ENCODE data around the gene CCL20.
A peak's percentile ranks its signal among the peaks of the same experiment; 100 is the strongest.
"Not testable (repeated sequence)": the region's sequence is repeated elsewhere in the genome, so short reads cannot be mapped to it uniquely, and the experiment has no call there.

Gene CCL20, protein sequence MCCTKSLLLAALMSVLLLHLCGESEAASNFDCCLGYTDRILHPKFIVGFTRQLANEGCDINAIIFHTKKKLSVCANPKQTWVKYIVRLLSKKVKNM

DNA sequence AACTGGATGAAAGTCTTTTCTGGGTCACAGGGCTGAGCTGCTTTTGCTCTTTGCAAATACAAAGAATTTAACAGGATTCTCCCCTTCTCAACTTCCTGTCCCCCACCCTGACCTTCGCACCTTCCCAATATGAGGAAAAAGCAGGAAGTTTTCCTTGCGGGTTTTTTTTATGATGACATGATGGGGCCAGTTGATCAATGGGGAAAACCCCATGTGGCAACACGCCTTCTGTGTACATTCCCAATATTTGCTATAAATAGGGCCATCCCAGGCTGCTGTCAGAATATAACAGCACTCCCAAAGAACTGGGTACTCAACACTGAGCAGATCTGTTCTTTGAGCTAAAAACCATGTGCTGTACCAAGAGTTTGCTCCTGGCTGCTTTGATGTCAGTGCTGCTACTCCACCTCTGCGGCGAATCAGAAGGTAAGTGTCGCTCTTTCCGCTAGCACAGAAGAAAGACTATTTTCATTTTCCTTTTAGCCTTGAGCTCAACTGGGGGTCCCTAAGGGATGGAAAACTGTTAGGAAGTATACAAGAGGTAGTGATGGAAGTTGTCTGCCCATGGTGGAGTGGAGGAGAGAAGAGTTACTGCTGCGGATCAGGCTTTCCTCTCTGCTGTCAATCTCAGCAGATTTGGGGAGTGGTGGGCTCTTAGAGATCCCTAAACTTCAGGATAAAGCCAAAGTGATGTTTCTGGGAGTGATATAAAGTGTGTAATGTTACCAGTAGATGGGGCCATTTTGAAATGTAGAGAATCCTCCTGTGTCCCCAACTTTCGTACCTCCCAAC lies at the start of gene CCL20:
Gene CCL20, plus strand, starts transcription at position 281 of the 792 bp plus-strand sequence. Its CDS starts 70 bp downstream, at position 351.
- no peak for DNase-seq

DNA sequence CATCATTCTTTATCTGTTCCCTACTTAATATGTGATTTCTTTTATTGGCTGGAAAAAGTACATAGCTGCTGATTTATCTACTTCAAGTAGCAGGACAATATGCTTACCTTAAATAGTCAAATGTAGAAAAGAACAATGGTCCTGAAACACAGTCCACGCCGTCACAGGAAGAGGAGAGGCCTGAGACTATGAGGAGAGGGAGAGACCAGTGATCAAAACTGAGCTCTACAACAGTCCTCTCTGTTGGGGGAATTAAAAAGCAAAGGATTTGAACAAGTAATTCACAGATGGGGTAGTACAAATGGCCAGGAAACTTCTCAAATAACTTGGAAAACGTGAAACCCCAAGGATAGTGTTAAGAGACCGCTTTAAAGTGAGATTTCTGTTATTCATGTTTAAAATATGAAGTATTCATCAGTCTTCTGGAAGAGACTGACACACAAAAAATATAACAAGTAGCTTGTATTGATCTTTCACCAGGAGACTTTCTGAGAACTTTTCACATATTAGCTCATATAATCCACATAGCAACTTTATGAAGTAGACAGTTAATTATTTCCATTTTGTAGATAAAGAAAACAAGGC lies 47.8 kb upstream of the CCL20 start:
- no peak for DNase-seq

DNA sequence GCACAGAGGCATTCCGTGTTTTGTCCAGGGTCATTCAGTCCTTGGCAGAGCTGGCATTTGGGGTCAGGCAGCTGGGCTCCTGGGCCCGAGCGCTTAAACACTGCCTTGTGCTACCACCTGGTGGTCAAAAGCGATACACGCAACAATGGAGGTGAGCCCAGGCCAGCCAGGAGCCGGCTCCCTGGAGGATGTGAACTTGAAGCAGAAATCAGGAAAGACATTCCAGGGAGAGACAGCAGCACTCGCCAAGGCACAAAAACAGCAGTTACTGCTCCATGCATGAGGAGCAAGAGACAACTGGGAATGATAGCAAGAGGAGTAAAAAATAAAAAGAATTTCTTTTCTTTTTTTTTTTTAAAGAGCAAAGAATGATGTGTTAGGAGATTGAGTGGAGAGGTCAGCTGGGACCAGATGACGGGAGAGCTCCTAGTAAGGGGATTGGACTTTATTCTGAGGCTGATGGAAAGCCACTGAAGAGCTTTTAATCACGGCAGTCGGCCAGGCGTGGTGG lies 47.2 kb upstream of the CCL20 start:
- peak; percentile 27 for DNase-seq

DNA sequence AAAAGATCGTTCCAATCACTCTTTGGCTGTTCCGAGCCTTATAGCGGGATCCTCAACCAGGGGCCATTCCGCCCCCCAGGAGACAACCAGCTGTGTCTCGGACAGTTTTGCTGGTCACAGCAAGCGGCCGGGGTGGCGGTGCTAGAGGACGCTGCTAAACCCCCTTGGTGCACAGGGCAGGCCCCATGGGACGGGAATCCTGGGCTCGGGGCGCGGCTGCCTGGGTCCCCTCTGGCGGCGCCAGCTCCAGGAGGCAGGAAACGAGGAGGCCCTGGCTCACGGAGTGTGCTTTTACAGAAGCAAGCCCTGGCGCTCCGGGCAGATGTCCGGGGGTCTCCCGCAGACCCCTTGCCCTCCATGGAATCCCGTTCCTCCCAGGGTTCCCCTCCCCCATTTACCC lies 45.8 kb upstream of the CCL20 start:
- no peak for DNase-seq

DNA sequence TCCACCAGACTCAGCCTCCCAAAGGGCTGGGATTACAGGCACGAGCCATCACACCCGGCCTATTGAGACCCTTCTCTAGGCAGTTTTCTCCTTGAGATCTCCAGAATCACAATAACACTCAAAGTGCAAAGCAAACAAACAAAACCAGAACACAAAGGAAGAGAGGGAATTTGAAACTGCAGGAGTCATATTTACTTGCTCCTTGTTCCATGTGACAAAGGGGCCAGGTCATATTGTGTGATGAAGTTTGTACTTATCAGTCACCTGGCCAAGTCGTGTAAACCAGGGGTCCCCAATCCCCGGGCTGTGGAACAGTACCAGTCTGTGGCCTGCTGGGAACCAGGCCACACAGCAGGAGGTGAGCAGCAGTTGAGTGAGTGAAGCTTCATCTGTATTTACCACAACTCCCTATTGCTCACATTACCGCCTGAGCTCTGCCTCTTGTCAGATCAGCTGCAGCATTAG lies 41.4 kb upstream of the CCL20 start:
- DNase-seq: no peak

DNA sequence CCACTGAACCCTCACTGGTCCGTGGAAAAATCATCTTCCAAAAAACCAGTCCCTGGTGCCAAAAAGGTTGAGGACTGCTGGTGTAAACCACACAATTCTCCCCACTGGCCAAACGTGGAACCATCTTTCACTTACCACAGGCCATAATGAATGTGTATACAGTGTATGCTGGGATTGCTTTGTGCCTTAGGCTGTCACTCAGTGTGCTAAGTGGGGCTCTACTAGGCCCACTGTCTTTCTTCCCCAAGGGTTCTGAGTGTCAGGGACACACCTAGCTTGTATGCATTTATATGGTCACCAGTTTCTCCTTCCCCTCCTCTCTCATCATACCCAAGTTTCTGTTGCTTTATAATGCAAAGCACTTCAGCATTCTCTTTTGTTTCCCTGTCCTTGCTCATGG lies 40.7 kb upstream of the CCL20 start:
- no peak for DNase-seq

DNA sequence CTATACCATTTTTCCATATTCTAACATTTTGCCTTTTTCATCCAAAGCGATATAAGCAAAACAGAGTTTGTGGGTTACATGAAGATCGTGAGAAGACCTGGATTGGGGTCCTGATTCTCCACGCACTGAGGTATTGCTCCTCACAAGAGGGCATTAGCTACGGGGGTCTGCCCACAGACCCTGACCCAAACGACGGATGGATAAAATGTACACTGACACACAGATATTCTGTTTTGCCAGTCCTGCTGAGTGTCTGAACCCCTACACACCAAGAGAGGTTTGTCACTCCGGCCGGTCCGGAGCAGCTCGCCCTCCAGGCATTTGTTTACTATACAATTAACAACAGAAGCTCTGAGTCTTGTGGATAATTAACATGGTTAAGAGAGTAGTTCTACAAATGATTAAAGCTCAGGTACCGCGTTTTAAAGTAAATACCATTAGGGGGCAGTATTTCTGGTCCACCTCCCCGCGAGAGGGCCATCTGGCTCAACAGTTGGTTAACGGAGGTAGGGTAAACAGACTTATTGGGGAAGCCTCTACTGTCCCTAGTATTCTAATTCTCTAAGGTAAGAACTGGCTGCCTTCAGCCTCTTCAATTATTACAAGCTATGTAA lies 39.5 kb upstream of the CCL20 start:
- no peak for DNase-seq

DNA sequence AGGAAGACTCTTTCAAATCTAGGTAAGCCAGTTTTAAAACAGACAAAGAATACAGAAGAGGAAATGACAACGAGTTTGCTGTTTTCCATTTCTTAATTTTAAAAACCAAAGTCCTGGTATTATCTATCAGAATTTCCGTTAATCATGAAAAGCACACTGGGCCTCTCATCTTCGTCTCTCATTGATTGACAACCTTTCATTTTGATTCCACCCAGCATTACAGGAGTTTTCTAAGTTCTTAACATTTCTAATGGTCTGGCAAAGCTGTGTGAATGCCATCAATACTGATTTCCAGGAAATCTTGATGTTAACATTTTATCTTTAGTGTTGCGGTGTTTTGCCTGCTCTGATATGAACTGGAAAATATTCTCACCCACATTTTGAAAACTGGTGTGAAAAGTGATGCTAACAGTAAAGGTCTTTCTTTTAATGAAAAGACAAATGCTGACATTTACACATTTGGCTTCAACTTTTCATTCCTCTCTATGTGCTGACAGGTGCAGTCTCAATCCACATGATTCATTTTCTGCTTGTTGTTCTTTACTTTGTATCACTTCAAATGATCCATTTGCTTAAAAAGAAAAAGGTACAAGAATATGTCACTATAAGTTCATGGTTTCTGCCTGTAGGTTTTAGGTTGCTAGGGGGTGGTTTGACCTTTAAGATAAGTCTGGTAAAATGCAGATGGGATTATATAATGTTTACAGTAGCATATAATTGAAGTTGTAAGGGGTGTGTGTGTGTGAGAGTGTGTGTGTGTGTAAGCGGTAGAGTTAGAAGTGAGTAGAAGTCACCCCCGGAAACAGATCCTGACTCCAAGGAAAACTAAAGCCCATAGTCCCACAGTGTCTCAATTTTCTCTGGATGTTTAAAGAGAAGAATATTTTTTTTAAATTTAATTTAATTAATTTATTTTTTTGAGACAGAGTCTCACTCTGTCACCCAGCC lies 38.5 kb upstream of the CCL20 start:
- no peak for DNase-seq

DNA sequence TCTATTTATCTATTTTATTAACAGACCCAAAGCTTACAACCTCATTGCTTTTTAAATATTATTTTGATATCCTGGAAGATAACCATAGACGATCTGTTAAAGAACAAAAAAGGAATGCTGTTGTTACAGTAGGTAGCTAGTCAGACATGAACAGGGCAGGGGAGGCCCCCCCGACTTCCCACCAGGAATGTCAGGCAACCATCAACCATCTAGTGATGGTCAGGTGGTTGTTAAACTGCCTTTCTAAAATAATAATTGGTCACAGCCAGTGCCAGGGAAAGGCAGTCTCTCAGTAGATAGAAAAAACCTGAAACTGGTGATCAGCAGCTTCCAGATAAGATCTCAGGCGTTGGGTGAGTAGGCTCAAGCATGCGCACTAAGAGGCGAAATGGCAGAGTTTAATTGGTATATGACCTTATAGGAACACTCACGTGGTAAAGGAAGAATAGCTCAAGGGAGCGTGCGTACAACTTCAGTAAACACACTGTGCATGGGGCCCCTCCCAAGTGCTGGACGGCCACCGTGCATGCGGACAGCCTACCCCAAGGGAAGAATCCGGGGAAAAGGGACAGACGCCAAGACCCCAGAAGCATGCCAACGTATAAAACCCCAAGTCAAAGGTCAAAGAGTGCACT lies 32.5 kb upstream of the CCL20 start:
- DNase-seq: no peak

DNA sequence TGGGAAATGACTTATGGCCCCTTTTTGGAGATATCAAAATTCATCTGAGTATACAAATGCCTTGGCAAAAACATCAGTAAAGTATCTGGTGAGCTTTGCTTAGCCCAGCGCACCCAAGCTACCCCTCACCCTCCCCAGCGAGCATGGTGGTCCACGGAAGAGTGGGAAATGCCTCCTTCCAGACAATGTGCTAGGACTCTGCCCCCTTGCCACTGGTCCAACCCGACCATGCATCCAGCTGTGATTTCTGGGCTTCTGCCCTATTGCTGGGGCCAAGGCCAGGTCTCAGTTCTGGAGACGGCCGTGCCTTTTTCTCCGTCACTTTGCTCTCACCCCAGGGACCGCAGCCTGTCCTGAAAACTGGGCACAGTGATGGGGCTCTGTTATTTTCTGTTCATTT lies 31.8 kb upstream of the CCL20 start:
- no peak for DNase-seq

DNA sequence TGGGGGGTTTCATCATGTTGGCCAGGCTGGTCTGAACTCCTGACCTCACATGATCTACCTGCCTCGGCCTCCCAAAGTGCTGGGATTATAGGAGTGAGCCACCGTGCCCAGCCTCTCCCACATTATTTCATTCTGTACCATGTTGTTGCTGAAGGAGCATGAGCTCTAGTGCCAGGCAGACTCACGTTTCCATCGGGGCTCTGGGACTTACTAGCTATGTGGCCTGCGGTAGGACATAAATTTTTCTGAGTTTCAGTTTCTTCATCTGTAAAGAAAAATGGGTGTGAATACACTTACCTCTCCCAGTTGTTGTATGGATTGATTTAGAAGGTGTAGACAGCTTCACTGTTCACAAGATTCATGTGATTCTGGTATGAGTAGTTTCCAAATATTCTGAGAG lies 30.8 kb upstream of the CCL20 start:
- DNase-seq: no peak

DNA sequence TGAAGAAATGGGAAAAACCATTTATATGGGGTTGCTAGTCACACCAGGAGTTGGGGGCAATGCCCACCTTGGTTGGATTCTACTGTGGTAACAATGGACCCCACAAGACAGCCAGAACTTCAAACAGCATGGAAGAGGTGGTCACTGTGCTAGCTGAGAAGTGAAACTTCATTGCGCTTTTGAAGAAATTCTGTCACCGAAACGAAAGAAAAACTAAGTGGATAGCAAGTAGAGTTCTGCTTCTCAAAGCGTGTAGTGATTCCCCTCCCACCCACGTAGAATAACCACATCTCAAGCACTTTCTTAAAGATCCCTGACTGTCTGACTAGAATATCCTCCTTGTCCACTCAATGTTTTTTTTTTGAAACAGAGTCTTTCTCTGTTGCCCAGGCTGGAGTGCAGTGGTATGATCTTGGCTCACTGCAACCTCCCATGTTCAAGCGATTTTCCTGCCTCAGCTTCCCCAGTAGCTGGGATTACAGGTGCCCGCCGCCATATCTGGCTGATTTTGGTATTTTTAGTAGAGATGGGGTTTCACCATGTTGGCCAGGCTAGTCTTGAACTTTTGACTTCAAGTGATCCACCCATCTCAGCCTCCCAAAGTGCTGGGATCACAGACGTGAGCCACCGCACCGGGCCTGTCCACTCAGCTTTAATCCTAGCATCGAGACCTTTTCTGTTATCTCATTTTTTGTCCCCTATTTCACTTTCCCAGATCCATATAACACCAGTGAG lies 30.1 kb upstream of the CCL20 start:
- no peak for DNase-seq

DNA sequence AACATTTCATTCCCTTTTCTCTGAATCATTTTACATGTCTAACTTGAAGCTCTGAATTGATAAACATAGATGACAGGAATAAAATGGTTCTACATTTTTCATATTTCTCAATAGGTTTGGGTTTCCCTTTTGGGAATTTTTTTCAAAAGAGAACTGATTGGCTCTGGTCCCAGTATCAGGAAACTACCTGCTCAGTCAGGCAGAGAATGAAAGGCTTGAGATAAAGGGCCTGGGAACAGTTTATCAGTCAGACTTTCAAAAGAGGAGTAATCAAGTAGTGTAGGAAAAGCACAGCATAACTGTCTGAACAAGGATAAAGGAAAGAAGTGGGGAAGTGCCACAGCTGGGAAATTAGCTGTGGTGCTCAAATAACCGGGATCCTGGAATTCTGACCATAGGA lies 28.3 kb upstream of the CCL20 start:
- DNase-seq: no peak

DNA sequence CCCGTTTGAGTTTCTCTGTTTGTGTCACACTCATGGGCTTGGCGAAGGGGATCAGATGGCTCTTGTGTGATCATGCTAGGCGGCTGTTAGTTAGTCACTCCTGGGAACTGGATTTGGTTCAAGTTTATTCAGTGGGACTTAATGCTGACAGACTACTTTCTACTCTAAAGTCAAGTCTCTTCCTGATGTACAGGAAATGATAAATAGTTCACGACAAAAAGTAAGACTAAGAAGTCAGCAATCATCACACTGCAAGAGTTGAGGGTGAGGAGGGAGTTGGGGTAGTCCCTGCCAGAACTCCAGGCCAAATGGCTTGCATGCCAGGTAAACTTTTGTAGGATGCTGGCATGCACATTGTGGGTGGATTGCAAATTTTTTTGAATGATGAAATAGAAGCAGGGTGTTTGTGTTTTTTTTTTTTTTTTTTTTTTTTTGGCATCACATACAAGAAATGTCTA lies 25.1 kb upstream of the CCL20 start:
- DNase-seq: no peak

DNA sequence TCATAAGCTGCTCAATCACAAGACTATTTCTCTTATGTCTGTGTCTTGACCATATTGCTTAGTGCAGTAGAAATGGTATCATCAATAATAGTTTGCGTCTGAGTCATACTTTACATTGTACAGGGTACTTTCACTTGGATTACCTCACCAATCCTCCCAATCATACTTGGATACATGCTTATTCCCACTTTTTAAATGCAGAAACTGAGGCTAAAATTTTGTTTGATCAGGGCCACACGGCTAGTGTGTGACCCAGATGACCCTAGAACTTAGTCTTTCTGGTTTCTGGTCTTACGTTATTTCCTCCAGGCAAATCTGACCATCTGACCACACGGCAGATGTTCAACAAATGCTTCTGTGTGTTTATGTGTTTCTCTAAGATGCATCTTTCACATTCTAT lies 23.8 kb upstream of the CCL20 start:
- DNase-seq: no peak

DNA sequence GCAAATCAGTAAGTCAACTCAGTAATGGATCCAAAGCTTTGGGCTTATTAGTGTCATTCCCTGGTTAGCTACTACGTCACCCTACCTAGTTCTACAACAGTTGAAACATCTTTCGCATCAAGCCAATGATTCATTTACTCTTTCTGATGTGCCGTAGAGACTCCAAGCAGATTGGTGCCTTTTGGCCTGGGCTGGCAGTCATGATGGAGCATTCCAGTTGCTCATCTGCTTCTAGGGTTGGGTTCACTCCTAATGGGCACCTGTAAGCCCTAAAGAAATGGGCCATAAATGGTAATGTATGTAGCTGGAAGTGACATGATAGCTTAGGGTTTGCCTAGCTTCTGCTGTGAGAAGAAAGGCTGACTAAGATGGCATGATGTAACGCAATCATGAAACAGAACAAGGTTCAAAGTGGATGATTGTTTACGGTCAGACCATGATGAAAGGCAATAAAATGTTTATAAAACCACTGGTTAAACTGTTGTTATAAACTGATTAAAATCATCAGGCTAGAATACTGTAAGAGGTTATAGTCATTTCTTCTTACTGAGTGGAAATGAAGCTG lies 20.4 kb upstream of the CCL20 start:
- DNase-seq: no peak

DNA sequence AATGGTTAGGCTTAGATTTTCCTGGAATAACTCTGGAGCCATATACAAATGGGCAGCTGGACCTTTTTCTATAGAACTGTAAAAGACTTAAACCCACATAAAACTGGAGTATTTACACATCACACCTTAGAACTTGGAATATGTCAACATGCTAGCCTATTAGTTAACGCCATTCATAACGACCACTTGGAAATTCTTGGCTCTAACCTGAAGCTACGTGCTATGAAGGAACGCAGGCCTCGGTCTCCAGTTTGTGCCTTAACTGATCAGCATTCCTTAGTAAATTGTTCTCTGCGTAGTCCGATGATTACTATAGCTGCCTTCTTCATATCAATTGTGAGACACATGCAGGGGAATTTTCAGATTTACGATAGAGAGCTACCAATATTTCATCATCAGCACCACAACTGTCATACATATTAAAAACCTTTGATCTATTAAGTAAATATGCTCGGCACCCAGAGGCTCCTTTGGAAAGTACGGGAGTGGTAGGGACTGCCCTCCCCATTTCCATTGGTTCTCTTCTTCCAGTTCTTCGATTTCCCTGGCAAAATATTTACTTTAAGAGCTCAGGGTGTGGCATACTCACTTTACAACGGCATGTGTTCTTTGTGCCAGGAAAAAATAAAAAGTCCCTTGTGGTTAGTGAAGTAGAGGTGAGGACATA lies 17.5 kb upstream of the CCL20 start:
- no peak for DNase-seq

DNA sequence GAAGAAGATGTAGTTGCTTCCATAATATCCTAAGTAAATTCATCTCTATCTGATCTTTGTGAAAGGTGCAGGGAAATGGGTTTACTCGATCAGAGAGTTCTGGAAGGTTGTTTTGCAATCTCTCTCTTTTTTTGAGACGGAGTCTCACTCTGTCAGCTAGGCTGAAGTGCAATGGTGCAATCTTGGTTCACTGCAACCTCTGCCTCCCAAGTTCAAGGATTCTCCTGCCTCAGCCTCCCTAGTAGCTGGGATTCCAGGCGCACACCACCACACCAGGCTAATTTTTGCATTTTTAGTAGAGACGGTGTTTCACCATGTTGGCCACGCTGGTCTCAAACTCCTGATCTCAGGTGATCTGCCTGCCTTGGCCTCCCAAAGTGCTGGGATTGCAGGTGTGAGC lies 16.9 kb upstream of the CCL20 start:
- DNase-seq: not testable (repeated sequence)

DNA sequence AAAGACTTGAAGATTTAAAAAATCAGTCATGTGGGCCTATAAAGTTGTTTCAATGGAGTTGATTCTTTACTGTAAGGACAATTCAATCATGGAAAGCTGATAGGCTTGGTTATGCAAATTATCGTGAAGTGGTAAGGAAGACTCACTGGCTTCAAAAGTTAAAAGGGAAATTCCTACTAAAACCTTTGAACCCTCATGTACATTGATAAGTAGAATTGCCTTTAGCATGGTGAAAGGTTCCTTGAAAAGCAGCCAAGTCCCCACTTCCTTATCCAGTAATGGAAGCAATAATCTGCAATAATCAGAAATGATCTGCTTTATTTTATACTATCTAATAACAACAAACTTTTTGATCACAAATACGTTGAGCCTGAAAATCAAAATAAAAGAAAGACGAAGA lies 14.4 kb upstream of the CCL20 start:
- DNase-seq: no peak

DNA sequence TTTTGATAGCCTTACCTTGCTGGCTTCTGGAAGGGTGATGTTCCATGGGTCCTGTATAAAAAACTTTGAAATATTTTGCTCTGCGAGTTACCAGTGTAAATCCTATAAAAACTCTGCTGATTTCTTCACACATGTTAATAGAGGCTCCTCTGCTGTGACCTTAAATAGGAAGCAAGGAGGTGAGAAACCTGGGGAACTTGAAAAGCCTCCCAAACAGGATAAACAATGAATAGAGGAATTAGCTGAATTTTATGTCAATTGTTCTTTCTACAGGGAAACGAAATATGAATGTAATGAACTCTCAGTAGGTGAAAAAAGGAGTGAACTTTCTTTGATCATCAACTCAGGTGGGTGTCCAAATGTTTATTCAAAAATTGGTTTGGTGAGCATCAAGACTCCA lies 10.8 kb upstream of the CCL20 start:
- no peak for DNase-seq
